NCI-H1105 treated with DMSO at 0.1 percent for 48 hours (cell line): ENCODE measurements around the gene FARS2.
"Not testable (repeated sequence)": the region's sequence is repeated elsewhere in the genome, so short reads cannot be mapped to it uniquely, and the experiment has no call there.

Source experiments
- DNase-seq: peaks from one replicate; lab custom pipeline; 2025; lab: John Stamatoyannopoulos, UW

The FARS2 gene

GRCh38 chr6:5670811-5671561, 409.7 kb downstream of the FARS2 start:
- no peak for DNase-seq

GRCh38 chr6:5671601-5672559, 410.6 kb downstream of the FARS2 start:
- no peak for DNase-seq

- no peak for DNase-seq
Measured at GRCh38 chr6:5672581-5673011, 411.3 kb downstream of the FARS2 start.

DNA sequence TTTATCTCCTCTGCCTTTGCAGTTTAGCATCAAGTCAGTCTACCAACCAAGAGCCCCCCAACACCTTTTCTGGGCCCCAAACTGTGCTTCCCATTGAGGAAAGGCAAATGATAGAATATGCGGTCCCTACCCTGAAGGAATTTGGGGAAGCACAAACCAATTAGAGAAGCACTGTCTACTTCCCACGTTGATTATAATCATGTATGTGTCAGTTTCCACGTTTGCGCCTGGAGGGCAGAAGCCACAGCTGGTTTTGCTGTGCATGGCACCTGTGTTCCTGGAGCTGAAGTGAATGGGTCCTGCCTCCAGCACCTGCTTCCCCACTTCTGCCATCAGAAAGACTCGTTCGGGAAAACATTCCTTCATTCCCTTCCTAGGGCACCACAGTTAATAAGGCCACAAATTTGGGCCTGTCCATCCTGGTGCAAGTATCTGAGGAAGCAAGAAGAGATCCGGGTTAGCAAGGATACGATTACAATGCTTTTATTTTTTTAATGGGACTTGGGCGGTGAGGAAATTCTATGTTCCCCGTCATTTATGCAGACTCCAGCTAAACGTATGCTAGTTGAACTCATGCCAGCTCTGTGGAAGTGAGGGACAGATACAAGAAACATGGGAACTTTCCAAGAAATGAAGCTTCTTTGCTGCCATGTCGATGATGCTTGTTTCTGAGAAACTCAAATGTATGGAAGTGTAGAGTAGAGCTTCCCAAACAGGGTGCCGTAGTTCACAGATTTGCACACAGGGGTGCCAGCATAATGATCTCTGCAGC, 411.9 kb downstream of the FARS2 start:
- no peak for DNase-seq

GRCh38 chr6:5674141-5674540, 412.8 kb downstream of the FARS2 start:
- DNase-seq: no peak

GRCh38 chr6:5674721-5675120, 413.4 kb downstream of the FARS2 start:
- no peak for DNase-seq

- DNase-seq: no peak
Measured at GRCh38 chr6:5676701-5677100, 415.4 kb downstream of the FARS2 start.

GRCh38 chr6:5677219-5678000, 416.1 kb downstream of the FARS2 start:
- no peak for DNase-seq

DNA sequence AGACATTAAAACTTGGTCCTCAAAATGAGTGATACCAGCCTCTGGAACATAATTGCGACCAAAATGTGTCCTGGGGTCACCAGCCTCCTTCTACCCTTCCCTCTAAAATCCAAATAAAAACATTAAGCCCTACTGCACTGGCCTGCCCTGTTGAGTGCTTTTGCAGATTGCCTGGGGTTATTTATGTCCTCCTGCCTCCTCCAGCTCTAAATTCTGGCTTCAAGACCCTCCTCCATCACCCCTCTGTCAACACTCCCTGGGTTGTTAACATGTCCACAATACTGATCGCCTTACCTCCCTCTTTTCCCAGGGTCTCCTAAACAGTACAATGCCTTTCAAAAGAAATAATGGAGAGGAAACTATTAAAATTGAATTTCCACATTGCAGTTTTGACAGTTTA, 418.0 kb downstream of the FARS2 start:
- DNase-seq: no peak

- no peak for DNase-seq
Measured at GRCh38 chr6:5679691-5680090, 418.4 kb downstream of the FARS2 start.

DNA sequence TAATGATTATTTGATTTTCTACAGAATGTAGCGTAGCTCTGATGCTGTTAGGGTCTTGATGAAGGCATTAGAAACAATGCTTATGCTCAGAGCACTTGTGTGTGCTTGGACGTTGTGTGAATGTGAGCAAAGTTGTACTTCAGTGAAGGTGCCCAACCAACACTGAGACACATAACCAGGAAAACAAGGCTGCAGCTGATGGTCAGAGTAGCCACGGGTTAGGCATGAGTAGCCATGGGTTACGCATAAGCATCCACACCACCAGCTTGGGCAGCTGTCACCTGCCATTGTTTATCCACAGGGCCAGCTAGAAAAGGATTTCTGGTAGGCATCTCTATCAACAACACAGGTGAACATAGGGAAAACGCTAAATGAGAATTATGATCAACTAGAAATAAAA, 418.8 kb downstream of the FARS2 start:
- DNase-seq: no peak

- DNase-seq: no peak
Measured at GRCh38 chr6:5681480-5681879, 420.2 kb downstream of the FARS2 start.

GRCh38 chr6:5682530-5682929, 421.2 kb downstream of the FARS2 start:
- DNase-seq: no peak

DNA sequence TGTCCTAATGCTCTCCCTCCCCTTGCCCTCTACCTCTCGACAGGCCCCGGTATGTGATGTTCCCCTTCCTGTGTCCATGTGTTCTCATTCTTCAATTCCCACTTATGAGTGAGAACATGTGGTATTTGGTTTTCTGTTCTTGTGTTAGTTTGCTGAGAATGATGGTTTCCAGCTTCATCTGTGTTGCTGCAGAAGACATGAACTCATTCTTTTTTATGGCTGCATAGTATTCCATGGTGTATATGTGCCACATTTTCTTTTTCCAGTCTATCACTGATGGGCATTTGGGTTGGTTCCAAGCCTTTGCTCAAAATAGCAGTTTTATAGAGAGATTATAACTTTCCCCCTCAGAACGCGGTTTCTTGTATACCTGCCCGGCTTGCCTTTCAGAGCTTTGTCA, 422.4 kb downstream of the FARS2 start:
- DNase-seq: not testable (repeated sequence)

DNA sequence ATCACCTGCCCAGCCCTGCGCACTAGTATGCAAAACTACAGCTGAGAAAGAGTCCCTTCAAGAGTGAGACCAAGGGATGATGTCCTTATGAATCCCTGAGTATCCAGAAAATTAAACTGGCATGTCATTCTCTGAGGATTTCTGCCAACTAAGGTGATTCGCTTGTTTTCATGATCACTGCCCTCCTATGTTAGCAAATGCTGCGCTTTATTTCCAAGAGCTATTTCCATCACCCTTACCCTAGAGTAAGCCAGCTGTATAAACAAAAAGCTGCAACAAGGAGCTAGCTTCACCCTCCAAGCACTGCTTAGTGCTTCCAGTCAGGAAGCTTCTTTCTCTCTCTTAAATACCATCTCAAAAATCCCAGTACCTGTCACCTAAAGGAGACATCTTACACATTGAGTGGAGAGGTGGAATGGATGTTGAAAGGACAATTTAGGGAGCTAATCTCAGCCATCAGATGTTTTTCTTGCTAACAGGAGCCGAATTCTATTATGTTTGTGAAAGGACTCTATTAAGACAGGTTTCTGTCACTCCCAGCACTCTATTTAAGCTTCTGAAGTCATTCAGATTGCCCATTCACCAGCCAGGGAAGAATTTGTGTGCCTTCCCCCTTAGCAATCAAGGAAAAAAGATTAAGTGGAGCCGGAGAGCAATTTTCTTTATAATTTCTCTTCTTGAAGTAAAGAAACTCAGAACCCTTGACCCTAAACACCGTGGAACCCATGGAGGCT, 423.2 kb downstream of the FARS2 start:
- no peak for DNase-seq

DNA sequence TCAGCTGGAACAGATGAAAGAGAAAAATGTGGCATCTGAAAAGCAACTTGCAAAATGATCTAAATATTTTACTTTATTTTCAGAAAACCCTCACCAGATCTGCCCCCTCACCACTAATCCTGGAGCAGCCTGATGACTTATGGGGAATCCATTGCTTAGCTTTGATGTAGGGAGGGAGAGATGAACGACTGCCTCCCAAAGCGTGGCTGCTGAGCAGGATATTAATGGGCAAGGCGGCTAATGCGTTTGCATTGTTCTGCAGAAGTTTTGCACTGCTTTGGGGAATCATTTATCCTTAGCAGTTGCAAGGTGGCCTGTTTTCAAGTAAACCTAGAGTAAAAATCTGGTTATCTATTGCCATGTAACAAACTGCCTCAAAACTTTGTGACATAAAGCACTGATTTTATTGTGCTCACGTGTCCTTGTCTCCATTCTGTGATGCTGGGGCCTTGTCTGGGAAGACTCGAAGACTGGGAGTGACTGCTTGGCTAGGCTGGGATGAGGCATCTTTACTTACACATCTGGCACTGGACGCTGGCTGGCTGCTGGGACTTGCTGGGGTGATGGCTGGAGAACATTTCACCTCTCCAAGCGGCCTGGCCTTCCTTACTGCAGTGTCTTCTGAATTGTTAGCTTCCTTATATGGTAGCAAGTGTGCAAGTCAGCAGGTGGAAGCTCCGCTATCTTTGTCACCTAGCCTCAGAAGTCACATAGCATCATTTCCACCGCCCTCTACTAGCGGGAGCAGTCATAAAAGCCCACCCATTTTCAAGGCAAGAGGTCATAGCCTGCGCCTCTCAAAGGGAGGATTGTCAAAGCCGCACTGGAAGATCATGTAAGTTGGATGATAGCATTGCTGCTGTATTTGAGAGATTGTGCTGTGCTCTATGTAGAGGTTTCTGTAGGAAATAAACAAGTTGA, 432.2 kb downstream of the FARS2 start:
- DNase-seq: no peak

GRCh38 chr6:5695260-5696245, 434.2 kb downstream of the FARS2 start:
- DNase-seq: no peak

DNA sequence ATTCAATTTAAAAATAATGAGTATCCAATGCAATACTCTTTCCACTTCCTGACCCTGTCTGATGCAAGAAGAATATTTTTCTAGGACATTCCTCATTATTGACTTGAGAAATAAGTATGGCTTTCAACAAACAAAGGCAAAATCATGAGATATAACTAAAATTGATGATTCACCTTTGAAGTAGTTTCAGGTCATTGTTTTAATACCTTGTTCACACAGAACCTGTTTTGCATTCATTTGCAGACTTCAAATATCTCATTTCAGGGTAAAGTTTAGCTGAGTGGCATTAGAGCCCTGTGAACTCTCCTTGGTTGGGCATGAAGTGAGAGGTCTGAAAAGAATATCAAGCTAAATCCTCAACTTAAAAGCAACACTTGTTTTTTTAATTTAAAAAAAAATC, 436.2 kb downstream of the FARS2 start:
- no peak for DNase-seq
